OCI-LY7 (cell line): Measurements from ENCODE around the gene CKM. TPM values are rescaled to one million over a fixed set of nuclear protein-coding genes. Genes with fewer than 3 reads are reported as not detected.

Source experiments
- BruUV-seq: library from RNA; stranded (reverse); fragments of 400-500 nt; replicated peaks from 2 replicates; lab custom pipeline; 2021; lab: Mats Ljungman, UMichigan
- CTCF ChIA-PET: fragments of 300-600 bp; sonication (Branson Sonifier 250); formaldehyde crosslinking; loops from one replicate; lab custom pipeline; 2022; ENCODE audit warnings: antibody characterized with exemption; ENCODE audit not compliant: unreplicated experiment; lab: Charles Lee
- POLR2A ChIA-PET: fragments of 300-600 bp; sonication (Branson Sonifier 250); formaldehyde crosslinking; loops from one replicate; lab custom pipeline; 2022; ENCODE audit warnings: antibody characterized with exemption; lab: Charles Lee
- DNase-seq: peaks from one replicate; pipeline ENCODE4 v3.0.0-alpha.2; 2015; ENCODE audit warnings: low spot score
- H2AFZ ChIP-seq: fragments of 200-600 bp; sonication (generic), shearing (Covaris generic); 2 replicates; pipeline ENCODE4 v1.6.1; 2014; ENCODE audit warnings: mild to moderate bottlenecking, antibody characterized with exemption, low read length, moderate library complexity
- H3K27ac ChIP-seq: fragments of 200-600 bp; sonication (generic); 2 replicates; pipeline ENCODE4 v1.5.1; 2014; ENCODE audit warnings: mixed run types, low read depth, mild to moderate bottlenecking, moderate library complexity, low read length, inconsistent platforms; ENCODE audit not compliant: poor library complexity, severe bottlenecking
- H3K36me3 ChIP-seq: fragments of 200-600 bp; sonication (generic); 2 replicates; pipeline ENCODE4 v1.6.1; 2014; ENCODE audit warnings: mild to moderate bottlenecking, antibody characterized with exemption, low read length, moderate library complexity, mixed read lengths; ENCODE audit not compliant: insufficient read depth
- H3K4me1 ChIP-seq: fragments of 200-600 bp; sonication (generic); 2 replicates; pipeline ENCODE4 v1.5.1; 2014; ENCODE audit warnings: mild to moderate bottlenecking, low read length; ENCODE audit not compliant: insufficient read depth, poor library complexity, severe bottlenecking
- H3K4me2 ChIP-seq: fragments of 200-600 bp; sonication (generic); 2 replicates; pipeline ENCODE4 v1.6.1; 2014; ENCODE audit warnings: mild to moderate bottlenecking, low read length
- H3K4me3 ChIP-seq: fragments of 200-600 bp; sonication (generic); 2 replicates; pipeline ENCODE4 v1.5.1; 2014; ENCODE audit warnings: mild to moderate bottlenecking, low read depth, low read length; ENCODE audit not compliant: poor library complexity, severe bottlenecking
- H3K79me2 ChIP-seq: fragments of 200-600 bp; sonication (generic); 2 replicates; pipeline ENCODE4 v1.6.1; 2016; ENCODE audit warnings: low read depth, mild to moderate bottlenecking, low read length, moderate library complexity, mixed read lengths; ENCODE audit not compliant: insufficient read depth
- H3K9me2 ChIP-seq: fragments of 200-600 bp; sonication (generic); 2 replicates; pipeline ENCODE4 v1.6.1; 2016; ENCODE audit warnings: mild to moderate bottlenecking, low read length, mixed read lengths; ENCODE audit not compliant: insufficient read depth
- H3K9me3 ChIP-seq: fragments of 200-600 bp; sonication (generic); 2 replicates; pipeline ENCODE4 v1.6.1; 2014; ENCODE audit warnings: mild to moderate bottlenecking, mixed run types, low read length, mixed read lengths
- H4K20me1 ChIP-seq: fragments of 200-600 bp; sonication (generic); 2 replicates; pipeline ENCODE4 v1.6.1; 2014; ENCODE audit warnings: mild to moderate bottlenecking, antibody characterized with exemption, low read length, moderate library complexity, mixed read lengths; ENCODE audit not compliant: insufficient read depth
- CTCF ChIP-seq: fragments of 200-600 bp; sonication (generic); conservative IDR thresholded peaks from 2 replicates; pipeline ENCODE4 v1.5.1; 2014; ENCODE audit warnings: mild to moderate bottlenecking, antibody characterized with exemption, low read length, moderate library complexity, mixed read lengths
- EZH2phosphoT487 ChIP-seq: fragments of 200-600 bp; sonication (generic); IDR thresholded peaks from 2 replicates; pipeline ENCODE4 v1.6.1; 2018; ENCODE audit warnings: low read depth, borderline replicate concordance, mild to moderate bottlenecking, mixed run types, antibody characterized with exemption, low read length, moderate library complexity, mixed read lengths
- intact Hi-C: fragments of 100-400 bp; cut with micrococcal nuclease; formaldehyde crosslinking; loops from one replicate; pipeline ENCODE4 v1.10.0; 2022; ENCODE audit not compliant: unreplicated experiment
- total RNA-seq, 2 experiments: library from RNA; depleted of rRNA in 1 of 2; stranded (reverse); fragments of >200 nt in 1 of 2; shearing (Covaris generic) in 1 of 2; gene quantifications; 2 replicates each; pipeline ENCODE4 v1.2.3, GENCODE V29; 2014 to 2022

Gene CKM
- total RNA-seq, 2 experiments from 2014 or later = not detected

GRCh38 chr19:45345506-45345860 lies 22.8 kb upstream of the CKM start:
- CTCF ChIA-PET = no interaction called here
- Histone ChIP-seq H3K9me3 (no peaks in the 10 kb centered on the region), H3K9me2 (no peaks in the 10 kb centered on the region), H3K4me3 (no peak overlapping the region), H3K36me3 (no peaks in the 10 kb centered on the region), H3K4me1 (no peaks in the 10 kb centered on the region), H3K27ac (no peak overlapping the region), H3K4me2 (no peak overlapping the region), H2AFZ (no peak overlapping the region), H3K79me2 (no peaks in the 10 kb centered on the region), H4K20me1 (no peaks in the 10 kb centered on the region)
- POLR2A ChIA-PET = no interaction called here
- intact Hi-C loops = no loop called here
- BruUV-seq = no TSS peak
- TF ChIP-seq CTCF (no peak), EZH2phosphoT487 (no peak)
- DNase-seq = no peak

- intact Hi-C loops = no loop called here
Observed at GRCh38 chr19:45344621-45345505, 22.2 kb upstream of the CKM start.

More at GRCh38 chr19:45344621-45345505, 22.2 kb upstream of the CKM start:
- TF ChIP-seq CTCF = no peak
- no peak for TF ChIP-seq EZH2phosphoT487
- CTCF ChIA-PET = no interaction called here
- Histone ChIP-seq H3K4me1 (peaks cover 3% of the 10 kb centered on the region), H3K9me2 (no peaks in the 10 kb centered on the region), H3K27ac (no peak overlapping the region), H3K79me2 (no peaks in the 10 kb centered on the region), H3K4me2 (no peak overlapping the region), H3K4me3 (no peak overlapping the region), H3K36me3 (no peaks in the 10 kb centered on the region), H3K9me3 (no peaks in the 10 kb centered on the region), H4K20me1 (no peaks in the 10 kb centered on the region), H2AFZ (no peak overlapping the region)
- POLR2A ChIA-PET = no interaction called here
- DNase-seq = no peak
- no TSS peak for BruUV-seq
